Activated B cell treated with CpG ODN at 0.5 μM for 24 hours (primary cell): ENCODE measurements around the gene RUFY4. TPM values are rescaled to one million over a fixed set of nuclear protein-coding genes. Genes with fewer than 3 reads are reported as not detected.
"Not testable (repeated sequence)": the region's sequence is repeated elsewhere in the genome, so short reads cannot be mapped to it uniquely, and the experiment has no call there.

Experiments
- ATAC-seq: fragments of 200-7000 bp; cut with Tn5 transposase; one replicate; pipeline ENCODE4 v1.10.0; 2021; ENCODE audit warnings: low read depth, mild to moderate bottlenecking, moderate library complexity
- CTCF ChIA-PET: fragments of 350-600 bp; sonication (Branson Sonifier 250); formaldehyde crosslinking; loops from one replicate; lab custom pipeline; 2021; ENCODE audit warnings: antibody characterized with exemption; lab: Charles Lee
- POLR2A ChIA-PET: fragments of 350-600 bp; sonication (Branson Sonifier 250); formaldehyde crosslinking; loops from one replicate; lab custom pipeline; 2021; ENCODE audit warnings: antibody characterized with exemption; lab: Charles Lee
- DNase-seq: peaks from one replicate; pipeline ENCODE4 v3.0.0; 2022
- H3K27ac Mint-ChIP-seq: one replicate; pipeline ENCODE4 v1.8.0; 2020; ENCODE audit warnings: mixed read lengths
- H3K27me3 Mint-ChIP-seq: one replicate; pipeline ENCODE4 v1.8.0; 2021; ENCODE audit warnings: mixed read lengths
- H3K36me3 Mint-ChIP-seq: one replicate; pipeline ENCODE4 v1.8.0; 2021; ENCODE audit warnings: low read depth, mixed read lengths
- H3K4me1 Mint-ChIP-seq: one replicate; pipeline ENCODE4 v1.8.0; 2021; ENCODE audit warnings: mixed read lengths
- H3K4me3 Mint-ChIP-seq: one replicate; pipeline ENCODE4 v1.8.0; 2020; ENCODE audit warnings: mild to moderate bottlenecking, mixed read lengths
- H3K9me3 Mint-ChIP-seq: one replicate; pipeline ENCODE4 v1.8.0; 2020; ENCODE audit warnings: mixed read lengths
- CTCF ChIP-seq: fragments of 200-600 bp; IDR thresholded peaks from one replicate; pipeline ENCODE4 v1.8.0; 2022; ENCODE audit warnings: antibody characterized with exemption, mild to moderate bottlenecking
- intact Hi-C: fragments of 100-400 bp; cut with micrococcal nuclease; formaldehyde crosslinking; loops from one replicate; pipeline ENCODE4 v1.15.1; 2024
- total RNA-seq: library from RNA; stranded (reverse); gene quantifications from 2 replicates; pipeline ENCODE4 v1.2.3, GENCODE V29; 2022

RUFY4 gene
- total RNA-seq: 0.53 TPM in 1 of 2 replicates, not detected in the other

GRCh38 chr2:218068721-218069334 is at the start of gene RUFY4:
Gene RUFY4, plus strand, starts transcription at chr2:218069253. Its CDS starts 1,353 bp downstream, at chr2:218070606.
- ATAC-seq: peak; percentile 91

GRCh38 chr2:218019411-218020060 is 49.5 kb upstream of the RUFY4 start:
- peaks cover 2% of the 10 kb centered on the region for H3K27me3 Mint-ChIP-seq

More at GRCh38 chr2:218068721-218069334, at the start of gene RUFY4:
- H3K9me3 Mint-ChIP-seq, POLR2A ChIA-PET, H3K36me3 Mint-ChIP-seq, H3K27ac Mint-ChIP-seq: not testable (repeated sequence)
- CTCF ChIA-PET: interaction anchor here (0.7 to 1.1 kb wide), 3 partner anchors 11 to 283 kb away, joined by 3 to 8 read pairs (median 3); no protein-coding TSS in a partner anchor
- Mint-ChIP-seq H3K4me3 (peak within 1 kb of the TSS; percentile 68), H3K27me3 (peaks cover 14% of the 10 kb centered on the region), H3K4me1 (peaks cover 12% of the 10 kb centered on the region)
- DNase-seq: peak; percentile 38
- intact Hi-C loops: loop anchor here (1.0 kb wide), 3 partner anchors 183 to 284 kb away; no protein-coding TSS in a partner anchor

GRCh38 chr2:218020281-218020680 is 48.8 kb upstream of the RUFY4 start:
- CTCF ChIA-PET: no interaction called here
- Mint-ChIP-seq H3K9me3 (no peaks in the 10 kb centered on the region), H3K4me1 (peaks cover 6% of the 10 kb centered on the region), H3K4me3 (no peak overlapping the region), H3K27ac (no peak overlapping the region), H3K36me3 (no peaks in the 10 kb centered on the region), H3K27me3 (no peaks in the 10 kb centered on the region)
- ATAC-seq (no peak), DNase-seq (no peak)
- intact Hi-C loops: no loop called here
- POLR2A ChIA-PET: no interaction called here
- no peak for TF ChIP-seq CTCF

More at GRCh38 chr2:218019411-218020060, 49.5 kb upstream of the RUFY4 start:
- CTCF ChIA-PET: no interaction called here
- no peak for TF ChIP-seq CTCF
- Mint-ChIP-seq H3K36me3 (no peaks in the 10 kb centered on the region), H3K4me3 (no peak overlapping the region), H3K9me3 (no peaks in the 10 kb centered on the region), H3K27ac (no peak overlapping the region), H3K4me1 (peaks cover 6% of the 10 kb centered on the region)
- ATAC-seq (no peak), DNase-seq (no peak)
- POLR2A ChIA-PET: no interaction called here
- intact Hi-C loops: no loop called here

GRCh38 chr2:218020966-218021535 is 48.0 kb upstream of the RUFY4 start:
- ChIA-PET CTCF (no interaction called here), POLR2A (no interaction called here)
- Mint-ChIP-seq H3K9me3 (no peaks in the 10 kb centered on the region), H3K4me1 (peaks cover 6% of the 10 kb centered on the region), H3K27me3 (no peaks in the 10 kb centered on the region), H3K27ac (no peak overlapping the region), H3K4me3 (no peak overlapping the region), H3K36me3 (no peaks in the 10 kb centered on the region)
- DNase-seq: no peak
- no peak for ATAC-seq
- intact Hi-C loops: no loop called here
- TF ChIP-seq CTCF: no peak

GRCh38 chr2:218021536-218022071 is 47.4 kb upstream of the RUFY4 start:
- no peak for DNase-seq
- no peak for ATAC-seq
- Mint-ChIP-seq H3K36me3 (no peaks in the 10 kb centered on the region), H3K9me3 (no peaks in the 10 kb centered on the region), H3K4me3 (no peak overlapping the region), H3K4me1 (peaks cover 6% of the 10 kb centered on the region), H3K27ac (no peak overlapping the region), H3K27me3 (no peaks in the 10 kb centered on the region)
- no peak for TF ChIP-seq CTCF
- ChIA-PET CTCF (no interaction called here), POLR2A (no interaction called here)
- intact Hi-C loops: no loop called here
